HCT116 (cell line): ENCODE results near the gene PLCXD1. TPM values are rescaled to one million over a fixed set of nuclear protein-coding genes. Genes with fewer than 3 reads are reported as not detected.

ENCODE experiments used
- ATAC-seq: fragments of 200-7000 bp; cut with Tn5 transposase; 2 replicates; pipeline ENCODE4 v1.9.1; 2020; ENCODE audit warnings: mild to moderate bottlenecking, moderate library complexity
- BruUV-seq: library from RNA; stranded (reverse); fragments of 400-500 nt; replicated peaks from 2 replicates; lab custom pipeline; 2021; lab: Mats Ljungman, UMichigan
- CTCF ChIA-PET: fragments of 300-600 bp; sonication (Branson Sonifier 250); formaldehyde crosslinking; loops from one replicate; lab custom pipeline; 2021; ENCODE audit warnings: antibody characterized with exemption; lab: Charles Lee
- POLR2A ChIA-PET: fragments of 300-600, 350-600 bp; sonication (Branson Sonifier 250); formaldehyde crosslinking; loops from one replicate; lab custom pipeline; 2021; ENCODE audit warnings: antibody characterized with exemption; lab: Charles Lee
- RAD21 ChIA-PET, 2 experiments: fragments of 300-600 bp; sonication (Branson Sonifier 250); formaldehyde crosslinking; loops; one replicate each; lab custom pipeline; 2023; ENCODE audit warnings: low total read pairs in 2 of 2; ENCODE audit not compliant: uncharacterized antibody in 2 of 2, unreplicated experiment in 2 of 2, low non-redundant PET in 1 of 2; lab: Charles Lee
- DNase-seq: peaks from one replicate; pipeline ENCODE4 v3.0.0-alpha.2; 2010; ENCODE audit warnings: low read depth, low spot score
- H2AFZ ChIP-seq: fragments of 200-600 bp; shearing (Covaris generic), sonication (generic); 2 replicates; pipeline ENCODE4 v1.6.1; 2017; ENCODE audit warnings: low read depth, mixed run types, mixed read lengths, antibody characterized with exemption, low read length; ENCODE audit not compliant: poor library complexity, severe bottlenecking
- H3K27ac ChIP-seq: 2 replicates; pipeline ENCODE4 v1.5.1; 2012; ENCODE audit warnings: low read depth, low read length
- H3K27me3 ChIP-seq: fragments of 200-600 bp; sonication (generic); 2 replicates; pipeline ENCODE4 v1.6.1; 2016; ENCODE audit warnings: mixed run types, low read length, mixed read lengths; ENCODE audit not compliant: insufficient read depth
- H3K36me3 ChIP-seq, 2 experiments: fragments of 200-500 bp in 1 of 2; fragments of 200-600 bp in 1 of 2; sonication (Bioruptor generic) in 1 of 2; sonication (generic) in 1 of 2; 2 replicates each; pipeline versions ENCODE4 v1.5.1 to v1.6.1; 2014 to 2016; ENCODE audit warnings: low read length in 2 of 2, inconsistent platforms in 1 of 2, mixed read lengths in 1 of 2, mixed run types in 1 of 2; ENCODE audit not compliant: insufficient read depth in 2 of 2, control insufficient read depth in 1 of 2
- H3K4me1 ChIP-seq, 2 experiments: fragments of 200-600 bp in 1 of 2; sonication (generic) in 1 of 2; 2 replicates each; pipeline versions ENCODE4 v1.5.1 to v1.6.1; 2012 to 2017; ENCODE audit warnings: low read length in 2 of 2, inconsistent platforms in 1 of 2, mild to moderate bottlenecking in 1 of 2, mixed read lengths in 1 of 2, mixed run types in 1 of 2, moderate library complexity in 1 of 2; ENCODE audit not compliant: insufficient read depth in 2 of 2, control insufficient read depth in 1 of 2
- H3K4me2 ChIP-seq: fragments of 200-600 bp; sonication (generic); 2 replicates; pipeline ENCODE4 v1.6.1; 2017; ENCODE audit warnings: mixed run types, low read length, mixed read lengths
- H3K4me3 ChIP-seq, 2 experiments: fragments of 200-600 bp in 1 of 2; sonication (generic) in 1 of 2; replicated peaks in 1 of 2; 2 replicates each; pipeline ENCODE4 v1.5.1; 2011 to 2016; ENCODE audit warnings: low read length in 2 of 2, control low read depth in 1 of 2, low read depth in 1 of 2, mild to moderate bottlenecking in 1 of 2, mixed read lengths in 1 of 2, mixed run types in 1 of 2
- H3K79me2 ChIP-seq: fragments of 200-600 bp; sonication (generic); 2 replicates; pipeline ENCODE4 v1.6.1; 2017; ENCODE audit warnings: mild to moderate bottlenecking, mixed run types, low read length, moderate library complexity, mixed read lengths; ENCODE audit not compliant: insufficient read depth
- H3K9ac ChIP-seq: fragments of 200-600 bp; sonication (generic); 2 replicates; pipeline ENCODE4 v1.6.1; 2016; ENCODE audit warnings: low read length, mixed read lengths
- H3K9me2 ChIP-seq: fragments of 200-600 bp; sonication (generic), shearing (Covaris generic); 2 replicates; pipeline ENCODE4 v1.6.1; 2017; ENCODE audit warnings: mixed run types, mild to moderate bottlenecking, moderate library complexity; ENCODE audit not compliant: insufficient read depth
- H3K9me3 ChIP-seq, 2 experiments: fragments of 200-500 bp in 1 of 2; fragments of 200-600 bp in 1 of 2; sonication (Bioruptor generic) in 1 of 2; sonication (generic) in 1 of 2; 2 replicates each; pipeline ENCODE4 v1.6.1; 2014 to 2017; ENCODE audit warnings: low read length in 2 of 2, mixed read lengths in 2 of 2, inconsistent platforms in 1 of 2, low read depth in 1 of 2, mild to moderate bottlenecking in 1 of 2, mixed run types in 1 of 2, moderate library complexity in 1 of 2; ENCODE audit not compliant: control insufficient read depth in 1 of 2, insufficient read depth in 1 of 2
- H4K20me1 ChIP-seq: fragments of 200-600 bp; sonication (generic), shearing (Covaris generic); 2 replicates; pipeline ENCODE4 v1.6.1; 2017; ENCODE audit warnings: mixed run types, mild to moderate bottlenecking, moderate library complexity; ENCODE audit not compliant: insufficient read depth
- CBX3 ChIP-seq: IDR thresholded peaks from 2 replicates; pipeline ENCODE4 v1.6.1; 2012; ENCODE audit warnings: low read depth
- MAX ChIP-seq: IDR thresholded peaks from 2 replicates; pipeline ENCODE4 v1.6.1; 2012
- POLR2A ChIP-seq: IDR thresholded peaks from 2 replicates; pipeline ENCODE4 v1.7.0; 2011; ENCODE audit warnings: borderline replicate concordance; ENCODE audit not compliant: insufficient read depth, insufficient read length; ENCODE audit errors: extremely low read depth
- POLR2AphosphoS5 ChIP-seq: IDR thresholded peaks from 2 replicates; pipeline ENCODE4 v1.6.1; 2011; ENCODE audit warnings: mild to moderate bottlenecking, low read depth, low read length, moderate library complexity
- RAD21 ChIP-seq: IDR thresholded peaks from 2 replicates; pipeline ENCODE4 v1.6.1; 2012; ENCODE audit warnings: low read depth, mild to moderate bottlenecking
- SIN3A ChIP-seq: IDR thresholded peaks from 2 replicates; pipeline ENCODE4 v1.6.1; 2012; ENCODE audit warnings: low read depth
- SP1 ChIP-seq: IDR thresholded peaks from 2 replicates; pipeline ENCODE4 v1.6.1; 2012; ENCODE audit warnings: low read depth
- TCF7L2 ChIP-seq: IDR thresholded peaks from 2 replicates; pipeline ENCODE4 v1.7.0; 2011; ENCODE audit warnings: borderline replicate concordance, inconsistent platforms; ENCODE audit not compliant: insufficient read depth, insufficient read length; ENCODE audit errors: extremely low read depth
- YY1 ChIP-seq: IDR thresholded peaks from 2 replicates; pipeline ENCODE4 v1.6.1; 2011; ENCODE audit warnings: low read length, low read depth, moderate library complexity, mild to moderate bottlenecking; ENCODE audit not compliant: insufficient replicate concordance; ENCODE audit errors: extremely low read depth
- intact Hi-C: fragments of 100-400 bp; cut with micrococcal nuclease; formaldehyde crosslinking; loops from 2 replicates; pipeline ENCODE4 v1.10.0; 2022
- total RNA-seq: library from RNA; stranded (reverse); gene quantifications from one replicate; pipeline ENCODE4 v1.2.1, GENCODE V29; 2021; ENCODE audit not compliant: unreplicated experiment
- TF ChIP-seq, protein P1 (sequence below): IDR thresholded peaks from 2 replicates; pipeline ENCODE4 v1.6.1; 2011; ENCODE audit warnings: mild to moderate bottlenecking, low read length, moderate library complexity; ENCODE audit not compliant: insufficient replicate concordance; ENCODE audit errors: extremely low read depth

The PLCXD1 gene
- total RNA-seq, 1 experiment from 2014 or later, result 26.3 TPM

DNA sequence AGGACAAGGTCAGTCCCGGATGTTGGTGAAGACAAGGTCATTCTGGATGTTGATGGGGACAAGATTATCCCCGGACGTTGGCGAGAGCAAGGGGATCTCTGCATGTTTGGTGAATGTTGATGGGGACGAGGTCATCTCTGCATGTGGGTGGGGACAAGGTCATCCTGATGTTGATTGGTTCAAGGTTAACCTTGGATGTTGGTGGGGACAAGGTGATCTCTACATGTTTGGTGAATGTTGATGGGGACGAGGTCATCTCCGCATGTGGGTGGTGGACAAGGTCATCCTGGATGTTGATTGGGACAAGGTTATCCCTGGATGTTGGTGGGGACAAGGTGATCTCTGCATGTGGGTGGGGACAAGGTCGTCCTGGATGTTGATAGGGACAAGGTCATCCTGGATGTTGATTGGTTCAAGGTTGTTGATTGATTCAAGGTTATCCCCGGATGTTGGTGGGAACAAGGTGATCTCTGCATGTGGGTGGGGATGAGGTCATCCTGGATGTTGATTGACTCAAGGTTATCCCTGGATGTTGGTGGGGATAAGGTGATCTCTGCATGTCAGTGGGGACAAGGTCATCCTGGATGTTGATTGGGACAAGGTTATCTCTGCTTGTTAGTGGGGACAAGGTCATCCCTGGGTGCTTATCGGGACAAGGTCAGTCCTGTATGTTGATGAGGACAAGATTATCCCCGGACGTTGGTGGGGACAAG is 28.8 kb upstream of the PLCXD1 start (continued):
- TF ChIP-seq POLR2A (no peak), POLR2AphosphoS5 (no peak), CBX3 (no peak), RAD21 (no peak), MAX (no peak), SP1 (no peak), YY1 (no peak), TCF7L2 (no peak)

GRCh38 chrX:252957-253291 is 28.3 kb upstream of the PLCXD1 start:
- no TSS peak for BruUV-seq
- Histone ChIP-seq H3K36me3 (no peaks in the 10 kb centered on the region), H2AFZ (no peak overlapping the region), H3K9ac (no peak overlapping the region), H3K79me2 (no peaks in the 10 kb centered on the region), H3K4me2 (no peak overlapping the region), H3K9me3 (no peaks in the 10 kb centered on the region), H3K9me2 (no peaks in the 10 kb centered on the region), H4K20me1 (no peaks in the 10 kb centered on the region), H3K27me3 (no peaks in the 10 kb centered on the region), H3K4me3 (no peak overlapping the region), H3K4me1 (no peaks in the 10 kb centered on the region), H3K27ac (no peak overlapping the region)
- TF ChIP-seq, protein P1, sequence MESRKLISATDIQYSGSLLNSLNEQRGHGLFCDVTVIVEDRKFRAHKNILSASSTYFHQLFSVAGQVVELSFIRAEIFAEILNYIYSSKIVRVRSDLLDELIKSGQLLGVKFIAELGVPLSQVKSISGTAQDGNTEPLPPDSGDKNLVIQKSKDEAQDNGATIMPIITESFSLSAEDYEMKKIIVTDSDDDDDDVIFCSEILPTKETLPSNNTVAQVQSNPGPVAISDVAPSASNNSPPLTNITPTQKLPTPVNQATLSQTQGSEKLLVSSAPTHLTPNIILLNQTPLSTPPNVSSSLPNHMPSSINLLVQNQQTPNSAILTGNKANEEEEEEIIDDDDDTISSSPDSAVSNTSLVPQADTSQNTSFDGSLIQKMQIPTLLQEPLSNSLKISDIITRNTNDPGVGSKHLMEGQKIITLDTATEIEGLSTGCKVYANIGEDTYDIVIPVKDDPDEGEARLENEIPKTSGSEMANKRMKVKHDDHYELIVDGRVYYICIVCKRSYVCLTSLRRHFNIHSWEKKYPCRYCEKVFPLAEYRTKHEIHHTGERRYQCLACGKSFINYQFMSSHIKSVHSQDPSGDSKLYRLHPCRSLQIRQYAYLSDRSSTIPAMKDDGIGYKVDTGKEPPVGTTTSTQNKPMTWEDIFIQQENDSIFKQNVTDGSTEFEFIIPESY, result no peak
- TF ChIP-seq SIN3A (no peak), SP1 (no peak), YY1 (no peak)
- POLR2A ChIA-PET, result no interaction called here
- no peak for ATAC-seq
- CTCF ChIA-PET, result no interaction called here
- DNase-seq, result no peak
- RAD21 ChIA-PET, result no interaction called here
- intact Hi-C loops, result no loop called here
